Hepatocyte (in vitro differentiated cells): ENCODE measurements around the gene F12. TPM values are rescaled to one million over a fixed set of nuclear protein-coding genes. Genes with fewer than 3 reads are reported as not detected.

Source experiments
- DNase-seq: peaks from one replicate; pipeline ENCODE4 v3.0.0-alpha.2; 2016; ENCODE audit warnings: low spot score
- H2AFZ ChIP-seq: fragments of 200-600 bp; sonication (generic); 2 replicates; pipeline ENCODE4 v1.6.0; 2016; ENCODE audit warnings: antibody characterized with exemption, mild to moderate bottlenecking
- H3K27ac ChIP-seq: fragments of 200-600 bp; sonication (generic); 2 replicates; pipeline ENCODE4 v1.5.1; 2016; ENCODE audit warnings: mild to moderate bottlenecking
- H3K27me3 ChIP-seq: fragments of 200-600 bp; sonication (generic); 2 replicates; pipeline ENCODE4 v1.6.1; 2016
- H3K36me3 ChIP-seq: fragments of 200-600 bp; sonication (generic); replicated peaks from 2 replicates; pipeline ENCODE4 v1.5.1; 2016; ENCODE audit warnings: low read depth; ENCODE audit not compliant: insufficient read depth
- H3K4me1 ChIP-seq: fragments of 200-600 bp; sonication (generic); 2 replicates; pipeline ENCODE4 v1.5.1; 2016; ENCODE audit warnings: mild to moderate bottlenecking, moderate library complexity; ENCODE audit not compliant: insufficient read depth
- H3K4me2 ChIP-seq: fragments of 200-600 bp; sonication (generic); 2 replicates; pipeline ENCODE4 v1.6.0; 2016
- H3K4me3 ChIP-seq: fragments of 200-600 bp; sonication (generic); 2 replicates; pipeline ENCODE4 v1.5.1; 2016; ENCODE audit warnings: mild to moderate bottlenecking
- H3K79me2 ChIP-seq: fragments of 200-600 bp; sonication (generic); 2 replicates; pipeline ENCODE4 v1.6.0; 2017; ENCODE audit warnings: mild to moderate bottlenecking
- H3K9me2 ChIP-seq: fragments of 200-600 bp; sonication (generic); replicated peaks from 2 replicates; pipeline ENCODE4 v1.6.0; 2017; ENCODE audit warnings: mild to moderate bottlenecking; ENCODE audit not compliant: insufficient read depth
- H3K9me3 ChIP-seq: fragments of 200-600 bp; sonication (generic); 2 replicates; pipeline ENCODE4 v1.5.1; 2016; ENCODE audit warnings: low read depth, mild to moderate bottlenecking
- H4K20me1 ChIP-seq: fragments of 200-600 bp; sonication (generic); 2 replicates; pipeline ENCODE4 v1.6.0; 2016; ENCODE audit warnings: mild to moderate bottlenecking; ENCODE audit not compliant: insufficient read depth, poor library complexity, severe bottlenecking
- CTCF ChIP-seq: fragments of 200-600 bp; sonication (generic); IDR thresholded peaks from 2 replicates; pipeline ENCODE4 v1.5.1; 2016; ENCODE audit warnings: antibody characterized with exemption, mild to moderate bottlenecking; ENCODE audit not compliant: poor library complexity
- EZH2 ChIP-seq: fragments of 200-600 bp; sonication (generic); IDR thresholded peaks from 2 replicates; pipeline ENCODE4 v1.6.1; 2016; ENCODE audit warnings: antibody characterized with exemption, mild to moderate bottlenecking, borderline replicate concordance
- EZH2phosphoT487 ChIP-seq: fragments of 200-600 bp; sonication (generic); IDR thresholded peaks from one replicate; pipeline ENCODE4 v1.6.1; 2018; ENCODE audit warnings: antibody characterized with exemption, mild to moderate bottlenecking, low read depth, moderate library complexity; ENCODE audit not compliant: unreplicated experiment, severe bottlenecking
- whole genome bisulfite sequencing: methylation state at CpG from one replicate; pipeline ENCODE4 v1.1.6; 2016; ENCODE audit warnings: low lambda C conversion rate; ENCODE audit errors: missing lambda C conversion rate; 5-methylcytosine and 5-hydroxymethylcytosine counted together
- polyA plus RNA-seq: library from polyadenylated mRNA; unstranded; fragments of >200 nt; fragmentation: Nextera tagmentation; extraction: Ambion mirVana; gene quantifications from 2 replicates; pipeline ENCODE4 v1.2.1, GENCODE V29; 2016
- total RNA-seq: library from RNA; depleted of rRNA; stranded (reverse); fragments of >200 nt; gene quantifications from 2 replicates; pipeline ENCODE4 v1.2.3, GENCODE V29; 2014

The F12 gene
- total and polyA plus RNA-seq, 2 experiments from 2014 or later = 18.2 to 46.6 TPM

- no peak for DNase-seq
- Histone ChIP-seq H3K9me3 (no peaks in the 10 kb centered on the region), H2AFZ (no peak overlapping the region), H3K27ac (no peak overlapping the region), H3K4me1 (peaks cover 10% of the 10 kb centered on the region), H3K4me2 (no peak overlapping the region), H3K79me2 (no peaks in the 10 kb centered on the region), H3K4me3 (no peak overlapping the region), H4K20me1 (no peaks in the 10 kb centered on the region), H3K9me2 (no peaks in the 10 kb centered on the region), H3K36me3 (no peaks in the 10 kb centered on the region), H3K27me3 (no peaks in the 10 kb centered on the region)
- WGBS = 70% methylated on average over 5 of the region's 5 CpGs
- no peak for TF ChIP-seq EZH2phosphoT487
- no peak for TF ChIP-seq CTCF
- TF ChIP-seq EZH2 = no peak
Measured at GRCh38 chr5:177358370-177358819, 51.0 kb downstream of the F12 start.

DNA sequence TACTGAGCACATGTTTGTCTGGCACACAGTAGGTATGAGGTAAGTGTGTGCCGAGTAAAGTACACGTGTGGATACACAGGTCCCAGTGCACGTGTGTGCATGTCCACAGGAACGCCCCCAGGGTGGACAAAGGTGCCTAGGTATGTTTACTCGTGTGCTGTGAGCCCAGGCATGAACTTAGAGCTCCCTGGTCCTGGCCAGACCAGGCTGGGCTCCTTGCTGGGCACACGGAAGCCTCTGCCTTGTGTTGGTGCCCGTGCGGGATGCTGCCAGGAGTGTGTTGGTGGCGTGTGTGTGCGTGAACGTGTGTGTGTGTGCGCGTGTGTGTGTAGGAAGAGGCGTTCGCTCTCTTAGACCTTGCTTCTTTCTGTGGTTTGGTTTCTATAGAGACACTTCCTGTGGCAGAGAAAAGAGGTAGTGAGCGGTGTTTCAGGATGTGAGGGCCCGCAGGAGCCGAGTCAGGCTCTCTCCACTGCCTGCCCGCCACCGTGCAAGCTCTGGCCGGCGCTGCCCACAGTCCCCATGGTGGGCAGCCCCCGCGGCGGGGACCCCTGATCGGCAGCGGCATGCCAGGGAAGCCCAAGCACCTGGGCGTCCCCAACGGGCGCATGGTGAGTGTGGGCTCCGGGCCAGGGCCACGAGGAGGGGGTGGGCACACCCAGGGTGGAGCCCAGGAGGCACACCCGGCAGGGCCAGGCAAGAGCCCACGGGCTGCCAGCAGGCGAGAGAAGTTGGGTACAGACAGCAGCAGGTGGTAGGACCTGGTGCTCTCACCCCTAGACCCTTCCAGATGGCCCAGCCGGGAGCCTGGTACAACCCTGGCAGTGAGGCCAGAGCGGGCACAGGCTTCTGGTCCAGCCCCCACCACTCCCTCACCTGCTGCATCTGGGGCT is 51.7 kb downstream of the F12 start, which contains the start of gene RGS14:
RGS14 (plus strand) TSS at position 466 of the 893 bp plus-strand sequence; CDS start at position 567, 101 bp downstream.
- Histone ChIP-seq H3K4me3 (no peak within 1 kb of the TSS), H3K4me1 (peaks cover 5% of the 10 kb centered on the region), H3K27ac (no peak within 1 kb of the TSS), H3K27me3 (no peaks in the 10 kb centered on the region), H3K9me3 (no peaks in the 10 kb centered on the region), H3K36me3 (no peaks in the 10 kb centered on the region), H4K20me1 (no peaks in the 10 kb centered on the region), H2AFZ (no peak within 1 kb of the TSS), H3K9me2 (no peaks in the 10 kb centered on the region), H3K4me2 (no peak within 1 kb of the TSS), H3K79me2 (no peaks in the 10 kb centered on the region)
- no peak for TF ChIP-seq EZH2
- TF ChIP-seq EZH2phosphoT487 = no peak
- no peak for TF ChIP-seq CTCF
- DNase-seq = no peak
- WGBS = 87% methylated on average over 35 of the region's 37 CpGs

DNA sequence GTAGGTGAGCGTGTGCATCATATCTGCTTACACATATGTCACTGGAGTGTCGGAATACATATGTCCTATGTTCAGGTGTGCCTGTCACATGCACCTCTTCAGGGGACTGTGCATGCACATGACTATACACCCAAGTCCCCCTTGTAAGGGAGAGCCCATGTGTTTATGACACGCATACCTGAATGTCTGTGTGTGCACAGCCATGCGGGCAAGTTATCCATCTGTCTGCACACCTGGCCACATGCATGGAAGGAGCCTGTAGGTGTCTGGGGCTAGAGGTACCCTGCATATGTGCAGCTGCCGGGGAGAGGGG is 52.3 kb downstream of the F12 start:
- Histone ChIP-seq H3K4me2 (no peak overlapping the region), H3K36me3 (no peaks in the 10 kb centered on the region), H2AFZ (no peak overlapping the region), H3K9me2 (no peaks in the 10 kb centered on the region), H3K4me1 (peaks cover 4% of the 10 kb centered on the region), H3K4me3 (no peak overlapping the region), H3K9me3 (no peaks in the 10 kb centered on the region), H3K27ac (no peak overlapping the region), H3K79me2 (no peaks in the 10 kb centered on the region), H4K20me1 (no peaks in the 10 kb centered on the region), H3K27me3 (no peaks in the 10 kb centered on the region)
- no peak for DNase-seq
- TF ChIP-seq EZH2phosphoT487 (no peak), EZH2 (no peak), CTCF (no peak)
- WGBS = 92% methylated on average over 5 of the region's 5 CpGs
